ENCODE data around the gene FOXRED2. TPM values are rescaled to one million over a fixed set of nuclear protein-coding genes. Genes with fewer than 3 reads are reported as not detected.
A peak's percentile ranks its signal among the peaks of the same experiment; 100 is the strongest.
"Not testable (repeated sequence)": the region's sequence is repeated elsewhere in the genome, so short reads cannot be mapped to it uniquely, and the experiment has no call there.

FOXRED2 gene
- total RNA-seq: 1.7 and 8.0 TPM in 2 replicates

GRCh38 chr22:36506637-36507517, at the start of gene FOXRED2:
FOXRED2 (minus strand) TSS chr22:36507040; CDS start chr22:36506422, 618 bp downstream.
- no peak for DNase-seq (ENCODE audit: low read depth)

- DNase-seq (ENCODE audit: low read depth): no peak
These were observed 47.3 kb upstream of the FOXRED2 start for GRCh38 chr22:36554098-36554497.

GRCh38 chr22:36552289-36552688, 45.4 kb upstream of the FOXRED2 start:
- DNase-seq (ENCODE audit: low read depth): no peak

- DNase-seq (ENCODE audit: low read depth): no peak
These were observed 44.1 kb upstream of the FOXRED2 start for GRCh38 chr22:36550701-36551495.

- DNase-seq (ENCODE audit: low read depth): no peak
These were observed 42.2 kb upstream of the FOXRED2 start for GRCh38 chr22:36549033-36549432.

- DNase-seq (ENCODE audit: low read depth): no peak
These were observed 41.8 kb upstream of the FOXRED2 start for GRCh38 chr22:36548606-36549005.

- DNase-seq (ENCODE audit: low read depth): peak; percentile 95
These were observed 40.1 kb upstream of the FOXRED2 start for GRCh38 chr22:36546932-36547331.

GRCh38 chr22:36546092-36546804, 39.4 kb upstream of the FOXRED2 start:
- DNase-seq (ENCODE audit: low read depth): peak; percentile 26

GRCh38 chr22:36544107-36544620, 37.3 kb upstream of the FOXRED2 start:
- no peak for DNase-seq (ENCODE audit: low read depth)

GRCh38 chr22:36541831-36542411, 35.1 kb upstream of the FOXRED2 start:
- peak; percentile 94 for DNase-seq (ENCODE audit: low read depth)

GRCh38 chr22:36540867-36541642, 34.2 kb upstream of the FOXRED2 start:
- peak; percentile 88 for DNase-seq (ENCODE audit: low read depth)

GRCh38 chr22:36538529-36538928, 31.7 kb upstream of the FOXRED2 start:
- DNase-seq (ENCODE audit: low read depth): no peak

- DNase-seq (ENCODE audit: low read depth): no peak
These were observed 29.9 kb upstream of the FOXRED2 start for GRCh38 chr22:36536717-36537116.

GRCh38 chr22:36533320-36533719, 26.5 kb upstream of the FOXRED2 start:
- not testable (repeated sequence) for DNase-seq (ENCODE audit: low read depth)

GRCh38 chr22:36532466-36532865, 25.6 kb upstream of the FOXRED2 start:
- no peak for DNase-seq (ENCODE audit: low read depth)

GRCh38 chr22:36528795-36529751, 22.2 kb upstream of the FOXRED2 start, which contains the start of gene EIF3D:
EIF3D (minus strand) TSS chr22:36529166; CDS start chr22:36526121, 3,045 bp downstream.
- DNase-seq (ENCODE audit: low read depth): peak; percentile 99

- DNase-seq (ENCODE audit: low read depth): no peak
These were observed 21.5 kb upstream of the FOXRED2 start for GRCh38 chr22:36528341-36528740.

- DNase-seq (ENCODE audit: low read depth): no peak
These were observed 15.8 kb upstream of the FOXRED2 start for GRCh38 chr22:36522662-36523061.

- DNase-seq (ENCODE audit: low read depth): no peak
These were observed 13.6 kb upstream of the FOXRED2 start for GRCh38 chr22:36520423-36520822.

All from renal cortical epithelial cell (primary cell).